HG03103 (cell line): ENCODE data around the gene PRR29.

Source experiments
- ATAC-seq: cut with Tn5 transposase; IDR thresholded peaks from one replicate; pipeline ENCODE4 v1.9.1; 2021; ENCODE audit warnings: low read depth; ENCODE audit not compliant: unreplicated experiment

Gene PRR29

DNA sequence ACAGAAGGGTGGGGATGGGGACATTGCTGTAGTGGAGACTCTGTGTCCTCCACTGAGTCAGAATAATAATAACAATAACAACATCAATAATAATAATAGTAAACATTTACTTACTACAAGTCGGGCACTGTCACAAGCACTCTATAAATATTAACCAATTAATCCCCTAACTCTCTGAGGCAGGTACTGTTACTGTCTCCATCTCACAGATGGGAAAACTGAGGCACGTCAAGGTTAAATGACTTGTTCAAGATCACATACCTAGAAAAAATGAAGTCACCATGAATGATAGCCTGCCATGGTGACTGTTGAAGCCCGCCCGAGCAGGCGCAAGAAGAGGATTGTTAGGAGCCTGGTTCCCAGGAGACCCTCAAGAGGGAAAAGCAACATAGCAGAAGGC is 10.2 kb downstream of the PRR29 start:
- ATAC-seq = no peak

DNA sequence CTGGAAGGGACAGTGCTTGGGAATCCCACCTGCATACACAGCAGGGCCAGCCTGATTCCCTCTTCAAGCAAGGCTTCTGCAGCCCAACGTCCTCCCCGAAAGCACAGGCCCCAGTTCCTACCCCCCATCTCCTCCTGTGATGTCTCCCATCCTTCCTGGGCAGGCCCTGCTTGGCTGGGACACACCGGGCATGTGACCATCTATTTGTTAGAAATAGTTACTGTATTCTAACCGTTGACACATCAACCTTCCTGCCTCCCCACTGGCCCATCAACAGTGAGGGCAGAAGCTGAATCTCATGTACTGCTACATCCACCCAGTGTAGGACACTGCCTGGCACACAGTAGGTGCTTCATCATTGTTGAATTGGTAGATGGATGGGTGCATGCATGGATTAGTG is 10.7 kb downstream of the PRR29 start:
- ATAC-seq = no peak

DNA sequence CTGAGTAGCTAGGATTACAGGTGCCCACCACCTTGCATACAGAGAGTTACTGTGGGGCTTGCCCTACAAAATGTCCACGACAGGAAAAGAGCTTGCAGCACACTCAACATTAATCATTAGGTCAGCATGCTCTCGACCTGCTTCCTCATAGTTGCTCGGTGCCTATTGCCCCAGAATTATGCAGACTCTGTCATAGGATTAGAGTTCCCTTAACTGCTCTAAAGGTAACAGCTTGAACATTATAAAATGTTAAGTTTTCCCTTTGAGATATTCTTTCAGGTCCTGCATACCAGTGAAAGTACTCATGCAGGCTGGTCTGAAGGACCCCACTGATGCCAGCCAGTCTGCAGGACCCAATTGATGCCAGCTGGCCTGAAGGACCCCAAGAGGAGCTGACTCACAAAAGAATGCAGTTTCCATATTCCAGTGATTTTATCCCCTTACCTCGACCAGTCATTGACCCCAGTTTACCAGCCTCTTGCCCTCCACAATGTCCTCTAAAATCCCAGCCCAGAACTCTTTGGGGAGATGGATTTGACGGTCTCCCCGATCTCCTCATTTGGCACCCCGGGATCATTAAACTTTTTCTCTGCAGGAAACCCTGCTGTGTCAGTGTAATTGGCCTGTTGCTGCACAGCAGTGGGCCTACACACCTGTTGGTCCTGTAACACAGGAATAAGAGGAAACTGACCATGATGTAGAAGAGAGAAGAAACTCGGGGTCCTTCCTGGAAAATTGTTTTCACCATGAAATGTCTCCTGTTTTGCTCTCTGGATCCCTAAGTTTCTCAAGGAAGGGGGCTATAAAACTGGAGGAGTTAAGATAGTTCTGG is 11.6 kb downstream of the PRR29 start:
- no peak for ATAC-seq

DNA sequence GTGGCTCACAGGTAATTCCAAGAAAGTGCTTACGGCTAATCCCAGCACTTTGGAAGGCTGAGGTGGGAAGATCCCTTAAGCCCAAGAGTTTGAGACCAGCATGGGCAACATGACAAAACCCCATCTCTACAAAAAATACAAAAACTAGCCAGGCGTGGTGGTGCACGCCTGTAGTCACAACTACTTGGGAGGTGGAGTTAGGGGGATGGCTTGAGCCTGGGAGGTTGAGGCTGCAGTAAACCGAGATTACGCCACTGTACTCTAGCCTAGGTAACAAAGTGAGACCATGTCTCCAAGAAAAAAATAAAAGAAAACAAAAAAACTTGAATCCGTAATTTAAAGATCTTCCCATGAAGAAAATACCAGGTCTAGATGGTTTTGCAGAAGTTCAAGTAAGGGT is 17.3 kb downstream of the PRR29 start:
- ATAC-seq = no peak

DNA sequence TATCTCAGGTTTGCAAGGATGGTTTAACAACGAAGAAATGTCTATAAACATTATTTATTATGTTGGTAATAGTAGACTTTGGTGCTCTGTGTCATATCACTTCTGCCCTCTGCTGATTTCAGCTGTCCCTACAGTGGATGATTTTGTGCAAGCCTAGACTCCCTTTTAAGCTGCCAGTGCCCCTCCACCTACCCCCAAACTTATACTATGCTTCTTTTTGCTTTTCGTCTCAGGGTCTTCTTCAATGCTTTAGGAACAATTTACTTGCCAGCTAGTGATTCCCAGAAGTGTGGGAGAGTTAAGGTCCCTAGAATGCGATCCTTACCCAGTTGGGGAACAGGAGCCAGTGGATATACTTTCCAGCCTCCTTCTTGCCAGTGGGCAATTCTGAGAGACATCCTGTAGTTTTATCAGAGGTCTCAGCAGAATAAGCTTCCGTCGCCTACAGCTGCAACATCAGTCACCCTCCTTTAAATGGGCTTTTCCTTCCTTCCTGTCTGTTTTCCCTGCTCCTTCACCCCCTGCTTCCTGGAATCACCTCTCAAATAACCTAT is 18.2 kb downstream of the PRR29 start:
- no peak for ATAC-seq

DNA sequence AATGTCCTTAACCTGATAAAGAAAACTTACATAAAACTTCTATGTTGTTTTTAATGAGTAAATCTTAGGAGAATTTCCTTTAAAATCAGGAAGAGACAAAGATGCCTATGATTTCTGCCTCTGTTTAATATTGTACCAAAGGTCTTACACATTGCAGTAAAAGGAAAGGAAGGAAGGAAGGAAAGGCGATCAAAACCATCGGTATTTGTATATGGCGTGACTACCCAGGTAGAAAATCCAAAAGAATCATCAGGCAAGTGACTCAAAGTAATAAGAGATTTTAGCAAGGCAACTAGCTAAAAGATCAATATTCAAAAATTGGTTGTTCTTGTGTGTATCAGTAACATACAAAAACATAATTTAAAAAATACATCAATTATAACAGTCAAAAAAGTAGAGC is 18.8 kb downstream of the PRR29 start:
- no peak for ATAC-seq

DNA sequence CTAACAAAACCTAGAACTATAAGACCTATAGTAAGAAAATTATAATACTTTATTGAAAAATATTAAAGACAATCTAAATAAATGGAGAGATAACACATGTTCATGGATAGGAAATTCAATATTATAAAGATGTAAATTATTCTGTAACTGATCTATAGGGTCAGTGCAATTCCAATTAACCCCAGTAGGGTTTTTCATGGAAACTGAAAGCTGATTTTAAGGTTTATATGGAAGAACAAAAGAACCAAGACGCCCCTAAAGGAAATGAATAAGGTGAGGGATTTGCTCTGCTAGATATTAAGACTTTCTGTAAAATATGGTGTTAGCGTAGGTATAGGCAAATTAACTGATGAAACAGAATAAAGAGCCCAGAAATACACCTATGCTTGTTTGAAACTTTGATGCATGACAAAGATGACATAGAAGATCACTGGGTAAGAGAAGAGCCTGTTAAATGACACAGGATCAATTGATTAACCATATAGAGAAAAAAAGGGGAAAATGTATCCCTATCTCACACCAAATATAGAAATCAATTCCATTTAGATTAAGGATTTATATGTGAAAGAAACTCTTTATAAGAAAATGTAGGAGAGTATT is 19.3 kb downstream of the PRR29 start:
- no peak for ATAC-seq

DNA sequence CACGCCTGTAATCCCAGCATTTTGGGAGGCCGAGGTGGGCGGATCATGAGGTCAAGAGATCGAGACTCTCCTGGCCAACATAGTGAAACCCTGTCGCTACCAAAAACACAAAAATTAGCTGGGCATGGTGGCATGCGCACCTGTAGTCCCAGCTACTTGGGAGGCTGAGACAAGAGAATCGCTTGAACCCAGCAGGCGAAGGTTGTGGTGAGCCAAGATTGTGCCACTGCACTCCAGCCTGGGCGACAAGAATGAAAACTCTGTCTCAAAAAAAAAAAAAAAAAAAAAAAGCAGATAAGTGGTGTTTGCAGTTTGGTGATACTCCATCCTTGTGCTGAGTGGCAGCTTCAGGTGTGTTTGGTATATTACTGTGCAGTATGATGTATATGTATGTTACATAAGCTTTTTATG is 21.4 kb downstream of the PRR29 start:
- peak; percentile 12 for ATAC-seq

DNA sequence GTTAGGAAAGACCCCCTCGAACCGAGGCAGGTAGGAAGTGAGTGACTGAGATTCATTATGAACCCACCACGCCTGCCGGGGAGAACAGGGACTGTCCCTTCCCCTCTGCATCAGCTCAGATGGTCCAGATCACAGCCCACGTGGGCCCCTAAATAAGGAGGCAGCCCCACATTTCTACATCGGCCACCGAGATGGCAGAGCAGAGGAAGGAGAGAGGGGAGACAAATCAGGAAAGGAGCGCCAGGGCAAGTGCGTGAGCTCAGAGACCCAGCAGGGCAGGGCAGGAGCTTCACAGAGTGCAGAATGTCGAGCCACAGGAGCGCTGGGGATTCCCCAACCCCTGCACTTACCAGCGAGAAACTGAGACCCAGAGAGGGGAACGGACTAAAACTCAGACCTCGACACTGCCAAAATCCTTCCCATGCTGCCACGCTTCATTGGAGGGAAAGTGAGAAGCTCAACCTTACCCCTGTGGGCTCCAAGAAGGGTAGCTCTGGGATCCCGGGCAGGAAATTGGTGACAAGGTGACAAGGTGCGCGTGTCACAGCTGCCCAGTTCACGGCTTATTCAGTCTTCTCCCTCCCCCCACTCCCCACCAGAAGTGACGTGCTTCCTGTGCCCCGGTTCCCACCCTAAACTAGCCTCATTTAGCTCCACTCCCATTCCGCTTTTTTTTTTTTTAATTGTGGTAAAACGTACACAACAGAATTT is 22.1 kb downstream of the PRR29 start, which contains the start of gene ICAM2:
ICAM2 (minus strand) TSS at position 578 of the 711 bp plus-strand sequence. CDS start 13,942 bp downstream, outside the sequence.
- peak; percentile 51 for ATAC-seq

DNA sequence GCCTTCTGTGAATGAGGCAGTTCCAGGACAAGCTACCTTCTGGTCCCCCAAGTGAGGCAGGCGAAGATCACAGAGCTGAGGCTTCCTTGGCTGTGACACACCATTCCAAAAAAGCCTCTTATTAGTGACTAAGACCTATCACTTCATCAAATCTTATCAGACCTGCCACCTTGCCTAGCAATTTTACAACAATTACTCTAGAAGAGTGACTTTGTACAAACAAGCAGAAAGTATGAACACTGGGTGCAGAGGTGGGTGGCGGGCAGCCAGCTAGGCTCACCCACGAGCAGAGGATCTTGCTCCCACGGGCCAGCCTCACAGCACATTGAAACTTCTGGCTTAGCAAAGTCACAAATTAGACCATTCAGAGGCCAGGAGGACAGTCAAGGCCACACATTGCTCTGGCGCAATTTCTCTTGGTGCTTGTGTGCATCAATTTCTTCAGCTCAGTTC is 24.5 kb downstream of the PRR29 start:
- no peak for ATAC-seq

DNA sequence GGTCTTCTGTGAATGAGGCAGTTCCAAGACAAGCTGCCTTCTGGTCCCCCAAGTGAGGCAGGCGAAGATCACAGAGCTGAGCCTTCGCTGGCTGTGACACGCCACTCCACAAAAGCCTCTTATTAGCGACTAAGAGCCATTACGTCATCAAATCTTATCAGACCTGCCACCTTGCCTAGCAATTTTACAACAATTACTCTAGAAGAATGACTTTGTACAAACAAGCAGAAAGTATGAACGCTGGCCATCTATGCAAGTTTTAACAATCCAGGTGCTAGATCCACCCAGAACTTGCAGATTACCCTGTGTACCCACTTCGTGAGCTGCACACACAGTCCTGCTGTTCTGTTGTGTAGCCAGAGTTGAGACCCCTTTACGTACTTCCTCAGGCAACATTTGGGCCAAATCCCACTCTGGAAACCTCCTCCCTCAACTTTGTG is 26.1 kb downstream of the PRR29 start:
- no peak for ATAC-seq

DNA sequence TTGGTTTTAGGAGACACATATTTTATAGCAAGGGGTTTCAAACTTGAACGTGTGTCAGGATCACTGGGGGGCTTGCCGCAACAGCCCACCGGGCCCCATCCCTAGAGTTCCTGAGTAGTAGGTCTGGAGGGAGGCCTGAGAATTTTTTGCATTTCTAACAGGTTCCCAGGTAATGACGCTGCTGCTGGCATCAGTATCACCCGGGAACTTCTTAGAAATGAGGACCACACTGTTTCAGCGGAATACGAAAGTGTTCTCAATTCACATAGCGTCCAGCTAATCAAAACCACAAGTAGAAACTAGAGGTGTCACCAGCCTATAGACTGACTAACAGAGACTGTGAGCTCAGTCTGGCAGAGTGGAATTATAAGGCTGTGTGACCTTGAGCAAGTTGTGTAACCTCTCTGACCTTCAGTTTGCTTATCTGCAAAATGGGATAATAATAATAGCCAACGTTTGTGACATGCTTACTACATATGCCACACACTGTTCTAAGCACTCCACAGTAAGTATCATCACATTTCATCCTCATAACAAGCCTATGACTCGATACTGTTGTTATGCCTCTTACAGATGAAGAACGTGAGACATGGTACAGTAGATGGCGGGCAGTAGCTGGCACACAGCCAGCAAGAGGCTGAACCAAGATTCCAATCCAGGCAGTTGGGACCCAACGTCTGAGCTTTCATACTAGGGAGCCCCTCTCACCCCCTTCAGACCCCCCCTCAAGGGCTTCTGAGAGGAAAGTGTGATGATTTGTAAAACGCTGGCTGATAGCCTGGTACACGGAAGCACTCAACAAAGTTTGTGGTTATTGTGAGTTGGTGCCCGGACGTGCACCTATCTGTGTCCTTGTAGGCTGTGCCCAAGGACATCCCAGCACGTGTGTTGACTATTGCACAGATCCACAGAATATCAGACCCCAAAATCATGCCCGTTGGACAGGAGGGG is 26.9 kb downstream of the PRR29 start:
- no peak for ATAC-seq

DNA sequence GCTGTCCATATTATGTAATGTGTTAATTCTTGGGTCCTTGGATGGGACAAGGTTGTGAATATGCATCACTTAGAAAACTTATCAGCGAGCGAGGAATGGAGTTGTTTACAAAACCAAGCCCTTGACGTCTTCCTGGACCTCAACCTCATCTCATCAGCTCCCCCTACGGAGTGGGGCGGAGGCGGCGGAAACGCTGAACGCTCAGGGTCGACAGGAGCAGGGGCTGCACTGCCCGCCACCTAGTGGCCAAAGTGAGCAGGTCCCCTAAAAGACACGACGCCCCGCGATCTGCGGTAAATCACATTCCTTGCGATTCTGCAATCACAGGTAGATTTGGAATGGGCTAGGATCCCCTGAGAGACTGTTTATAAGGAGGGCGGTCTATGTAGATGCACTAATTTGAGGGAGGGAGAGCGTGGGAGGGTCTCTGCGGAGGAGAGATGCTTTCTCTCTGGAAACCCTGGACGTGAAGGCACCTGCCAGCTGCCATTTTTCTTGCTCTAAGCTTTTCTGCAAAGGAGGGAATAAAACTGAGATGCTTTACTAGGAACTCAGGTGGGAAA is 27.7 kb downstream of the PRR29 start:
- ATAC-seq = no peak

DNA sequence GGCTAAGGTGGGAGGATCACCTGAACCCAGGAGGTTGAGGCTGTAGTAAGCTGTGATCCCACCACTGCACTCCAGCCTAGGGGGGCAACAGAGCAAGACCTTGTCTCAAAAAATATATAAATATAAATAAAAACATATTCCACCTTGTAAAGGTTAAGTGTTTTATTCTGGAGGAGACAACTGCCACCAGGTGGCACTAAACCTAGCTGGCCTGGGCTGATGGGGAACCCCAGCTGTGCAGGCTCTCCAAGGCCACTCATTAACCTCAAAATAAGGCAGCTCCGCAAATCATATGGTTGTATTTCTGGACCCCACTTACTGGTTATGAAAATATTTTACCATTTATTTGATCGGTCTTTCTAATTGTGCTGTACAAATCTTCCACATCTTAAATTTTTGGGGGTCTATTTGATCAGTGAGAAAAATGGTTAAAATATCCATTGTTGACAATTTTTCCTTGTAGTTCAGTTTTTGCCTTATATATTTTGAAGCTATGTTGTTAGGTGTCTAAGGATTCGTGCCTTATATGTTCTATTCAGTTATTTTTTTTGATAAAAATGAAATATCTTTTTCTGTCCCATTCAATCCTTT is 30.8 kb downstream of the PRR29 start:
- no peak for ATAC-seq

DNA sequence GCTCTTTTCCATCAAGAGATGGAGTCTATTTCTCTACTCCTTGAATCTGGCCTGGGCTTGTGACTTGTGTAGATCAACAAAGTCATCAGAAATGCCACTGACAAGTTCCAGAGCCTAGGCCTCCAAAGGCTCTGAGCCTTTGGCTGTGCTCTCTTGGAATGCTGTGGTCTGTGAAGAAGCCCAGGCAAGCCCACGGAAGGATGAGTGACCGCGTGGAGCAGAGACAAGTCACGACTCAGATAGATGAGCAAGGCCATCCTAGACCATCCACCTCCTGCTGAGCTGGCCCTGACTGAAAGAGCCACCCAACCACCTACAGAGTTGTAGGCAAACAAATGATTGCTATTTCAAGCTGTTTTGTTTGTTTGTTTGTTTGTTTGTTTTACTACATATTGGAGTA is 33.9 kb downstream of the PRR29 start:
- ATAC-seq = no peak

DNA sequence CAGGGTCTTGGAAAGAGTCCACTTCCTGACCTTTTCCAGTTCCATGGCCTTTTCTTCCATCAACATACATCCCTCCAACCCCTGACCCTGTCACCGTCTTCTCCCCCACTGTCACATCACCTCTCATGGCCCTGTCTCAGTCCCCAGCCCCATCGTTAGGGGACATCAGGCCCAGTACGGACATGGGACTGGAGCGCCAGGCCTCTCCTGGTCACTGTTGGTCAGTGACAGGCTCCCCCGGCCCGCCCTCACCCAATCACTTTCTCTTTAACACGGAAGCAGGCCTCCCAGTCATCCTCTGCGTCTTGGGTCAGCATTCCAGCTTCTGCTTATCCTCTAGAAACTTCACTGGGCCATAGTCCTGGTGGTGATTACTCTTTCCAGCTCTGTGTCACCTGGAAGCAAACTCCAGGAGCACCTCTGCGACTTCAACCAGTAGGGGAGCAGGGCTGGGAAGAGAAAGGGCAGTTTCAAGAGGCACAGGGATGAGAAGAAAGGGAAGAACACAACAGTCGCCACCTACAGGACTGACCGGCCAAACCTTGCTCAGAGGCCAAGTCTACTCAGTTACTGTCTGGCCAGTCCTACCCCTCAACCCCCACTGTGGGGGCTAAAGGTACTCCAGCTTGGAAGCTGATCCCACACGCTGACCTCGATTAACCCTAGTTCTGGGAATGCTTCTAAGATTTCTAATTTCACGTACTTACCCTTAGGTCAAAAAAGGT is 38.2 kb downstream of the PRR29 start:
- ATAC-seq = no peak

DNA sequence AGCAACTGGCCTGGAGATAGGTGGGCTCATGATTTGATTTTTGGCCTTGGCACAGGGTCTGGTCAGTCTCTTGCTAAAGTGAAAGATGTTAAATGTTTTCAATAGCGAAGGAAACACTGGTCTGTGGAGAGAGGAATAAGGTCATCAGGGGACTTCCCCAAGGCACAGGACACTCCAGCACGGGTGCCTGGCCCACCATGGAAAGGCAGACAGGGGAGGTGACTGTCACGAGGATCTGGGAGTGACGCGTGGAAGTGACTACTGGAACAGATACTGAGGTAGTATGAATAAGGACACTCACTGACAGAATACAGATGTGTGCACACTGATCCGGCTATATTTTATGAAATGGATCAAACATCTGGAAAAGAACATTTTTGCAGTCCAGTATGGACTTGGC is 39.0 kb downstream of the PRR29 start:
- no peak for ATAC-seq

DNA sequence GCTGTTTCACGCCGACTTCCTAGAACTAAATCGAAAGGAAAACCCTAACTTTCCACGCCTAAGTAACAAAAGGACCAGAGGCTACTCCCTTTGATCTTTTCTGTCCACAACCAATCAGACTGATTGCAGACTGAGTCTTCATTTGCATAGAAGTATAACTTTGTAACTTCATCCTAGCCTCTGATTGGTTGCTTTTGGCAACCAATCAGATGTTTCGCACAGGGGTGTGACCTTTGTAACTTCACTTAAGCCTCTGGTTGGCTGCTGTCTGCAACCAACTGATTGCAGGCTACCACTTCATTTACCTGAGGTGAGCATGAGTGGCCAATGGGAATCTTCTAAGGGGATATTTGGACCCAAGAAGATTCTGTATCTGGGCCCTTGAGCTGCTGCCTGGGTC is 39.7 kb downstream of the PRR29 start:
- ATAC-seq = no peak
